ENCODE measurements around the gene BRD3OS.

DNA sequence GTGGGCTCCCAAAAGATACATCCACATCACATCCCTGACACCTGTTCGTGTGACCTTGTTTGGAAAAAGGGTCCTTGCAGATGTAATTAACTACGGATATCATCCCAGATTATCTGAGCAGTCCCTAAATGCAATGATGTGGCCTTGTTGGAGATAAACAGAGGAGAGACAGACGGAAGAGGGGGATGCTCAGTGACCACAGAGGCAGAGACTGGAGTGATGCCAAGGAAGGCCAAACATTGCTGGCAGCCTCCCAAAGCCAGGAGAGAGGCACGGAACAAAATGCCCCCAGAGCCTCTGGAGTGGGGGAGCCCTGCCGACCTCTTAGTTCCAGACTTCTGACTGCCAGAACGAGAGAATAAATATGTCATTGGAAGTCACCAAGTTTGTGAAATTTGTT, 18.1 kb upstream of the BRD3OS start:
- TF ChIP-seq TCF4 (CRISPR knock-in tag; IDR thresholded peaks at IDR 0.05; ENCODE audit: borderline replicate concordance), result peak; percentile 59; the same call in 1 of the 2 replicates
- TF ChIP-seq ZNF70 (CRISPR knock-in tag; IDR thresholded peaks at IDR 0.05), result no peak
- TF ChIP-seq ARNTL (CRISPR knock-in tag; IDR thresholded peaks at IDR 0.05; ENCODE audit: borderline replicate concordance, low read depth), result no peak
- TF ChIP-seq, protein P1, sequence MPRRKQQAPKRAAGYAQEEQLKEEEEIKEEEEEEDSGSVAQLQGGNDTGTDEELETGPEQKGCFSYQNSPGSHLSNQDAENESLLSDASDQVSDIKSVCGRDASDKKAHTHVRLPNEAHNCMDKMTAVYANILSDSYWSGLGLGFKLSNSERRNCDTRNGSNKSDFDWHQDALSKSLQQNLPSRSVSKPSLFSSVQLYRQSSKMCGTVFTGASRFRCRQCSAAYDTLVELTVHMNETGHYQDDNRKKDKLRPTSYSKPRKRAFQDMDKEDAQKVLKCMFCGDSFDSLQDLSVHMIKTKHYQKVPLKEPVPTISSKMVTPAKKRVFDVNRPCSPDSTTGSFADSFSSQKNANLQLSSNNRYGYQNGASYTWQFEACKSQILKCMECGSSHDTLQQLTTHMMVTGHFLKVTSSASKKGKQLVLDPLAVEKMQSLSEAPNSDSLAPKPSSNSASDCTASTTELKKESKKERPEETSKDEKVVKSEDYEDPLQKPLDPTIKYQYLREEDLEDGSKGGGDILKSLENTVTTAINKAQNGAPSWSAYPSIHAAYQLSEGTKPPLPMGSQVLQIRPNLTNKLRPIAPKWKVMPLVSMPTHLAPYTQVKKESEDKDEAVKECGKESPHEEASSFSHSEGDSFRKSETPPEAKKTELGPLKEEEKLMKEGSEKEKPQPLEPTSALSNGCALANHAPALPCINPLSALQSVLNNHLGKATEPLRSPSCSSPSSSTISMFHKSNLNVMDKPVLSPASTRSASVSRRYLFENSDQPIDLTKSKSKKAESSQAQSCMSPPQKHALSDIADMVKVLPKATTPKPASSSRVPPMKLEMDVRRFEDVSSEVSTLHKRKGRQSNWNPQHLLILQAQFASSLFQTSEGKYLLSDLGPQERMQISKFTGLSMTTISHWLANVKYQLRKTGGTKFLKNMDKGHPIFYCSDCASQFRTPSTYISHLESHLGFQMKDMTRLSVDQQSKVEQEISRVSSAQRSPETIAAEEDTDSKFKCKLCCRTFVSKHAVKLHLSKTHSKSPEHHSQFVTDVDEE (CRISPR knock-in tag; IDR thresholded peaks at IDR 0.05), result no peak
- no peak for TF ChIP-seq ZNF565 (CRISPR knock-in tag; conservative IDR thresholded peaks at IDR 0.05; ENCODE audit: low read depth)
- TF ChIP-seq, protein P2, sequence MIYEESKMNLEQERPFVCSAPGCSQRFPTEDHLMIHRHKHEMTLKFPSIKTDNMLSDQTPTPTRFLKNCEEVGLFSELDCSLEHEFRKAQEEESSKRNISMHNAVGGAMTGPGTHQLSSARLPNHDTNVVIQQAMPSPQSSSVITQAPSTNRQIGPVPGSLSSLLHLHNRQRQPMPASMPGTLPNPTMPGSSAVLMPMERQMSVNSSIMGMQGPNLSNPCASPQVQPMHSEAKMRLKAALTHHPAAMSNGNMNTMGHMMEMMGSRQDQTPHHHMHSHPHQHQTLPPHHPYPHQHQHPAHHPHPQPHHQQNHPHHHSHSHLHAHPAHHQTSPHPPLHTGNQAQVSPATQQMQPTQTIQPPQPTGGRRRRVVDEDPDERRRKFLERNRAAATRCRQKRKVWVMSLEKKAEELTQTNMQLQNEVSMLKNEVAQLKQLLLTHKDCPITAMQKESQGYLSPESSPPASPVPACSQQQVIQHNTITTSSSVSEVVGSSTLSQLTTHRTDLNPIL (CRISPR knock-in tag; IDR thresholded peaks at IDR 0.05; ENCODE audit: low read depth), result no peak
- TF ChIP-seq ZNF8 (CRISPR knock-in tag; IDR thresholded peaks at IDR 0.05), result no peak
- TF ChIP-seq RARB (CRISPR knock-in tag; IDR thresholded peaks at IDR 0.05), result no peak
- TF ChIP-seq ZC3H10 (CRISPR knock-in tag; IDR thresholded peaks at IDR 0.05), result no peak

All from SK-N-SH treated with all-trans-retinoic acid at 6 μM for 48 hours (cell line).